HG03066 (cell line): ENCODE results near the gene CKMT2.

ENCODE experiments used
- ATAC-seq: cut with Tn5 transposase; IDR thresholded peaks from one replicate; pipeline ENCODE4 v1.9.1; 2021; ENCODE audit warnings: low read depth; ENCODE audit not compliant: unreplicated experiment

The CKMT2 gene

DNA sequence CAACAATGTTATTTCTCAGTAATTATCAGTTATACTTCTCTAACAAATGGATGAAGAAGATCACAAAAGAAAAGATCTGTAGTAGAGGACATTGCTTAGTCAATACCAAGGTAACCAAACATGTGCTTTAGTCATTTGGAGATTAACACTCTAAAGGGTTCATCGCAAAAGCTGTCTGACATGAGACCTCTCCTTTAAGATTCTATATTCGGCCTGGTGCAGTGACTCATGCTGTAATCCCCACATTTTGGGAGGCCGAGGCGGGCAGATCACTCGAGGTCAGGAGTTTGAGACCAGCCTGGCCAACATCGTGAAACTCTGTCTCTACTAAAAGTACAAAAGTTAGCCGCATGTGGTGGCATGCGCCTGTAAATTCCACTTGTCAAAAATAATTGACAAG lies 18.3 kb upstream of the CKMT2 start:
- no peak for ATAC-seq

GRCh38 chr5:81216152-81216551 lies 17.0 kb upstream of the CKMT2 start:
- no peak for ATAC-seq

GRCh38 chr5:81219389-81219788 lies 13.7 kb upstream of the CKMT2 start:
- no peak for ATAC-seq

- ATAC-seq: no peak
Measured at GRCh38 chr5:81222285-81222684, 10.8 kb upstream of the CKMT2 start.

- no peak for ATAC-seq
Measured at GRCh38 chr5:81225463-81225862, 7.7 kb upstream of the CKMT2 start.

DNA sequence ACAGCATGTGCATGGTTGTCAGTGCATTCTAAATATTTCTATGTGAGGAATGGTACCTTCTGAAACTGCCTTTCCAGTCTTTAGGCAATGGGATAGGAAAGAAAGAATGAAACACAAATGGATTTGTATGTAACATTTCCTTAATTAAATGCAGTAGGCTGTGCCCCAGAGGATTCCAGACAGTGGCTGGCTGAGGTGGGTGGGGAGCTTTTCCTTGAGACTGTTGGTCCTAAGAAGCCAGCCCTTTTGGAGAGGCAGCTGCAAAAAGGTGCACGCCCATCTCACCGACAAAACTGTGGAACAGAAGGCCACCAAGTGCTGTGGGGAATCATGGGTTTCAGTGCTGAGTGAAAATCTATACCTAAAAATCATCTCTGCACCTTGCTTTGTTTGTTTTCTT lies 6.8 kb upstream of the CKMT2 start:
- no peak for ATAC-seq

GRCh38 chr5:81226949-81227348 lies 6.2 kb upstream of the CKMT2 start:
- no peak for ATAC-seq

- ATAC-seq: no peak
Measured at GRCh38 chr5:81228084-81228483, 5.0 kb upstream of the CKMT2 start.

DNA sequence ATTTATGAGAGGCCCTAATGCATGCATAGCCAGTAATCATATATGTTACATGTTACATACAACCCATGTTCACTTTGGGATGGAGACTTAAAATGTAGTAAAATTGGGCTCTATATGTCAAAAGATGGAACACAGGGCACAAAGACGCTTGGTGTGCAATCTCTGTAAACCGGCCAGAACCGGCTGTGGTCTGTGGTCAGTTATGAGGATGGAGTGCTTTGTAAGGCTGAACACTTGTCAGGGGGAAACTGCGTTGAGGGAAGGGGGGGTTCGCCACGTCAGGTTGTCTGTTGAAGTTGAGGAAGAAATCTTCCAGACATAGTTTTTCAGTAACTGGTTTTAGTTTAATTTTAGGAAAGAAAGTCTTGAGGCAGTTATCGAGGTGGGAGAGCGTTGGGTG lies 2.7 kb upstream of the CKMT2 start:
- no peak for ATAC-seq

- no peak for ATAC-seq
Measured at GRCh38 chr5:81232464-81233079, 550 bp upstream of the CKMT2 start.

DNA sequence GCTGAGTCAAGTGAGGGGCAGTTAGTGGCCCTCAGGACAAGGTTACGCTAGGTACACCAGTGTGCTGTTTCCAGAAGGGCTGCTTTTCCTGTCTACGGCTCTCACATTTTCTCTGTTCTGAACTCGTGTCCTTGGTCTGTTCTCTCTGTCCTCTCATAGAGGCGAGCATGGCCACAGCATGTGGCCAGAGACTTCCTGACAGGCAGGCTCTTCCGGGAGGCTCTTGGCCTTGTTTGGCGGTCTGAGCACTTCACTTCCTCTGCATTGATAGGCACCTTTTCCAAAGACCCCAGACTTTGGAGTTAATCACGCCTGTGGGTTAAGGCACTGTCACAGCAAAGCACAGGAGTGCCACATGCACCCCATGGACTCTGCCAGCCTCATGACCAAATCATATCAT lies 1.2 kb downstream of the CKMT2 start:
- ATAC-seq: no peak

GRCh38 chr5:81234801-81235200 lies 1.7 kb downstream of the CKMT2 start:
- no peak for ATAC-seq

GRCh38 chr5:81235287-81236072 lies 2.4 kb downstream of the CKMT2 start:
- ATAC-seq: no peak

DNA sequence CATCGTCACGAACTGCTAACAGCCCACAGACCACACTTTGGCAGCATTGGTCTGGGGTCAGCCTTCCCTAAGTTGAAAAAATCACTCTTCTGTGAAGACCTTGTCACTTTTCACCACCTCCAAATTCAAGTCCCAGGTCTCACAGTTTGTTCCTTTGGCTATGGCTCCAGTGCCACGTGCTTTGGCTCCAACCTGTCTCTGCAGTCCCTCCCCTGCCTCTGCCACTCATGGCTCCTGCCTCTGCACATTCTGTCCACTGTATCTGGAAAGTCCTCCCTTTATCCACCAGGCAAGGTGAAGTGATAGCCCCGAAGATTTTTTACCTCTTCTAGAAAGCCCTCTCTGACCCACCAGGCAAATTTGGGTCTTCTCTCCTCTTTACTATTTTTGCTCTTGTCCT lies 5.3 kb downstream of the CKMT2 start:
- no peak for ATAC-seq

GRCh38 chr5:81239613-81240012 lies 6.5 kb downstream of the CKMT2 start:
- ATAC-seq: no peak

DNA sequence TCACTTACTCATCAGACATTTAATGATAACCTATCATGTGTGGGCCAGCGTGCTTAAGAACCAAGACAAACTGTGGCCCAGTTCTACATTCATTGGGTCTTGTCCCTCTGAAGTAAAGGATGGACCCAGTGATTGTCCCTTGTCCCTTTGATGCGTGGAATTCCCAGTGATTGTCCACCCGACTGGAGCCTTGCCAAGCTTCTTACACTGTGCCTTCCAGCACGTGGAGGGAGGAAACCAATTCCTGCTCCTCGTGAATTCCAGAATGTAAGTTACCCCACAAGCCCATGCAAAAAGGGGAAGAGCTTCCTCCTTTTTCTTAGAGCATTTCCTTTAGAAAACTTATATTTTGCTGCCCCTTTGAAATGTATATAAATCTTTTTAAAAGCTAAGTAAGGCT lies 7.9 kb downstream of the CKMT2 start:
- no peak for ATAC-seq

DNA sequence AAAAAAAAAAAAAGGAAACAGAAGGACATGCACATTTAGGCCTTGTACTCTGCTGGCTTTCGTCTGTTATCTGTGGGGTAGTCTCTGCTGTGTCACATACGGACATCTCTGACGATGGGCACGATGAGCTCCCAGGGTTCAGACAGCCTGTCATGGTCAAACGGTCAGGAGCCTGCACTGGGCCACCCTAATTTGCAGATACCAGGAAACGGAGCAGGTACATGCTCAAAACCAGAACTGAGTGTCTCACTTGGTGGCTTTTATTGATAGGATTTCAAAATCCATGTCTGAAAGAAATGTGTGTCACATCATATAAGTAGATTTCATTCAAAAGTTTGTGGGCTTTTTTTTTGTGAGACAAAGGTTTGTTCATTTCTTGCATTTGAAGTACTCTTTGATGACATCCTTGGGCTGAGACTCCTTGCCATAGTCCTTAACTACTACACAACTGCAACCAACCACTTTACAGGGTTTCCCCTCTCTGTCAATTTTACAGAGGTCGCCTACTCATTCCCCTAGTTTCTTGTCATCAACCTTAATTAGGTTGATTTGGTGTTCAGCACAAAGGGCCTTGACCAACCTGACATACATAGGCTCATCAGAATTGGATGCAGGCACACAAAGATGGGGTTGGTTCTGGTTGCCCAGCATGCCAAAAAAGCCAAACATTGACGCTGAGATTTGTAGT lies 9.0 kb downstream of the CKMT2 start:
- no peak for ATAC-seq

DNA sequence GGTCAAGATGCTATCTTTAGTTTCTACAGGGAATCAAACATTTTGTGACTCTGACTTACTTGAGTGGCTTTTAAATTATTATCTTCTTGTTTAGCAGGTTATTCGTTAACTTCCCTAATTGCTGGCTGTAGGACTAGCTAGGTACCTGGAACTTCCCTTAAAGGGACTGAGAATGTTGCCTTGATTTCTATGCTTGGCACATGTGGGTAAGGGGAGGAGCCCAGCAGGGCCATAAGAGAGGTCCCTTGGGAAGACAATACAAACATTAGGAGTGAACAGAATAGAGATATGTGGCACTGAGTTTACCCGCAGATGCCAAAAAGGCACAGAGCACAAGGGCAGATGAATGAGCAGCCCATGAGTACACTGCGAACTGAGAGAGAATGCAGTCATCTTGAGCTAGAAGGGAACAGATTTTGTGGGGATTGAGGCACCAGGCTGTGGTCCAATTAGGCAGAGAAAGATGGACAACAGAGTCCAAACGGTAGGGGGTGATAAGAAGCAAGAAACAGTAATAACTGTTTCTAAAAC lies 9.8 kb downstream of the CKMT2 start:
- ATAC-seq: no peak

DNA sequence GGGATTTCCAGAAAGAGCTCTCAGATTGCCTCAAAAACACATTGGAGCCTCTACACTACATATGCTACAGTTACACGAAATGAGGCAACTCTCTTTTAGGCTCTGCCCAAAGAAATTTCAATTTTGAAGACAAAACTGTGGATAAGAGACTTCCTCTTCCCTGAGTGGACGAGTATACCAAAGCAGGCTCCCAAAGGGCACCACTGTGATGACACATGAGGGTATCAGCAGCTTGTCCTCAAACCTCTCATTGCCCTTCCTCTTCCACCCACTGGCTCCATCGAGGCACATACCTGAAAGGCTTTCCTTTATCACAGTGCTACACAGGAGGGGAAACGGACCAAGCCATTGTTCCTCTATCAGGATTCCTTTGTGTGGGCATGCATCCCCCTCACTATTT lies 11.3 kb downstream of the CKMT2 start:
- no peak for ATAC-seq

GRCh38 chr5:81245871-81246235 lies 12.7 kb downstream of the CKMT2 start:
- no peak for ATAC-seq

DNA sequence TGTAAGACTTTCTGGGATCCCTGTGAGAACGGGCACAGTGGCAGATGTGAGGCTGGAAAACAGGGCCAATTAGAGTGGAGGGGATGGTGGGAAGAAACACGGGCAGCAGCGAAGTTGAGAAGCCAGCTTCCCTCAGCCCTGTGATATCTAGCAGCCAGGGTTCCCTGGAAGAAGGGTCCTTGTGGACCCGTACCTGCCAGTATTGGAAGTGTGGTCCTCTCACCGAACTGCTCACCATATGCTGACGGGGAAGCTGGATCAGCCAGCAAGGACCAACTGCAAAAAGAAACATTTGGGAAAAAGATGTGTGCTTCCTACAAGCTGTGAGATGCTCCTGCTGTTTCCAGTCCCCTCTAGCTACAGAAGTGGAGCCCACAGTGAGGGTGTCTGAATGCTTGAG lies 13.6 kb downstream of the CKMT2 start:
- no peak for ATAC-seq
